Measurements from ENCODE around the gene OBSL1.

OBSL1 gene

DNA sequence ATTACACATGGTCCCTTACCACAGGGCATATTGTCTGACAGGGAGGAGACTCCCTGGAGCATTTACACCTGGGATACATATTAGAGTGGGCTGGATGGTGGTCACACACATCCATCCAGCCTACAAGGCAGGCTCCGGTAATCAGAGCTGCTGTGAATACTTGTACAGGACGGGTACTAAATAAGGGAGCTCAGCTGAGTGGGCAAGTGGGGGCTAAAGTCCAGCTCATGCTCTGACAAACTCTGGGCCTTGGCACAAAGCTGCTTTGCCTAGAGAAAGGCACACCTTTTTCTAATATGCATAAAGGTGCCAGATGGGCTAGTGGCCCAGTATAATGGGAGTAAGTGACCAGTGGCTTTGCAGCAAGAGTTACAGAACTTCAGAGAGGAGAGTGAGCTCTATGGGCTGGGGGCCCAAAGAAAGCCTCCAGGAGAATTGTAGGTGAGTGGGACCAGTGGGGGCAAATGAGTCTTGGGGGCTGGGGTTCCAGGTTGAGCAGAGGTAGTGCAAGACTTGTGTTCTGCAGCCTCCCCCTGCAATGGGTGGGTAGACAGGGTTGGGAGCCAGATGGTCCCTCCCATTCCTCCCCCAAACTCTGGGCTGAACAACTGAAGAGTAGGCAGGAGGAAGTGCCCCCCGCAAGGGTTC is 25.9 kb downstream of the OBSL1 start:
- Histone ChIP-seq H3K27me3 (no peaks in the 10 kb centered on the region), H3K4me1 (no peaks in the 10 kb centered on the region), H3K9me3 (no peaks in the 10 kb centered on the region), H3K36me3 (peaks cover 18% of the 10 kb centered on the region), H3K4me3 (ENCODE audit: low read depth, low read length) (peak overlapping the region; percentile 90)
- TF ChIP-seq, protein P1, sequence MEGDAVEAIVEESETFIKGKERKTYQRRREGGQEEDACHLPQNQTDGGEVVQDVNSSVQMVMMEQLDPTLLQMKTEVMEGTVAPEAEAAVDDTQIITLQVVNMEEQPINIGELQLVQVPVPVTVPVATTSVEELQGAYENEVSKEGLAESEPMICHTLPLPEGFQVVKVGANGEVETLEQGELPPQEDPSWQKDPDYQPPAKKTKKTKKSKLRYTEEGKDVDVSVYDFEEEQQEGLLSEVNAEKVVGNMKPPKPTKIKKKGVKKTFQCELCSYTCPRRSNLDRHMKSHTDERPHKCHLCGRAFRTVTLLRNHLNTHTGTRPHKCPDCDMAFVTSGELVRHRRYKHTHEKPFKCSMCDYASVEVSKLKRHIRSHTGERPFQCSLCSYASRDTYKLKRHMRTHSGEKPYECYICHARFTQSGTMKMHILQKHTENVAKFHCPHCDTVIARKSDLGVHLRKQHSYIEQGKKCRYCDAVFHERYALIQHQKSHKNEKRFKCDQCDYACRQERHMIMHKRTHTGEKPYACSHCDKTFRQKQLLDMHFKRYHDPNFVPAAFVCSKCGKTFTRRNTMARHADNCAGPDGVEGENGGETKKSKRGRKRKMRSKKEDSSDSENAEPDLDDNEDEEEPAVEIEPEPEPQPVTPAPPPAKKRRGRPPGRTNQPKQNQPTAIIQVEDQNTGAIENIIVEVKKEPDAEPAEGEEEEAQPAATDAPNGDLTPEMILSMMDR (IDR thresholded peaks at IDR 0.05; ENCODE audit: low read depth, low read length), result no peak
- DNase-seq, result no peak

DNA sequence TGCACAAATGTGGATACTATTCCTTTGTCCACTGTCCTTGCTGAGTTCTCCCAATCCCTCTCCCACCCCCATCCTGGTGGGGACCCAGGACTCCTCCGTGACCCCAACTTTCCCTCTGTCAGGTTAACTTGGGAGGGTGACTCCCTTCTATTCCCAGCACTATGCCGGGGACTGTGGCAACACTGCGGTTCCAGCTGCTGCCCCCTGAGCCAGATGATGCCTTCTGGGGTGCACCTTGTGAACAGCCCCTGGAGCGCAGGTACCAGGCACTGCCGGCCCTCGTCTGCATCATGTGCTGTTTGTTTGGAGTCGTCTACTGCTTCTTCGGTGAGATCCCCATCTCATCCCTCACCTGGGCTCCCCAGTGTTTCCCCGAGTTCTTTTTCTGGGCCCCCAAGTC is 26.8 kb downstream of the OBSL1 start:
- Histone ChIP-seq H3K9me3 (no peaks in the 10 kb centered on the region), H3K27me3 (no peaks in the 10 kb centered on the region), H3K4me1 (no peaks in the 10 kb centered on the region), H3K36me3 (peaks cover 18% of the 10 kb centered on the region), H3K4me3 (ENCODE audit: low read depth, low read length) (peak overlapping the region; percentile 90)
- TF ChIP-seq, protein P1 (IDR thresholded peaks at IDR 0.05; ENCODE audit: low read depth, low read length), result no peak
- no peak for DNase-seq

DNA sequence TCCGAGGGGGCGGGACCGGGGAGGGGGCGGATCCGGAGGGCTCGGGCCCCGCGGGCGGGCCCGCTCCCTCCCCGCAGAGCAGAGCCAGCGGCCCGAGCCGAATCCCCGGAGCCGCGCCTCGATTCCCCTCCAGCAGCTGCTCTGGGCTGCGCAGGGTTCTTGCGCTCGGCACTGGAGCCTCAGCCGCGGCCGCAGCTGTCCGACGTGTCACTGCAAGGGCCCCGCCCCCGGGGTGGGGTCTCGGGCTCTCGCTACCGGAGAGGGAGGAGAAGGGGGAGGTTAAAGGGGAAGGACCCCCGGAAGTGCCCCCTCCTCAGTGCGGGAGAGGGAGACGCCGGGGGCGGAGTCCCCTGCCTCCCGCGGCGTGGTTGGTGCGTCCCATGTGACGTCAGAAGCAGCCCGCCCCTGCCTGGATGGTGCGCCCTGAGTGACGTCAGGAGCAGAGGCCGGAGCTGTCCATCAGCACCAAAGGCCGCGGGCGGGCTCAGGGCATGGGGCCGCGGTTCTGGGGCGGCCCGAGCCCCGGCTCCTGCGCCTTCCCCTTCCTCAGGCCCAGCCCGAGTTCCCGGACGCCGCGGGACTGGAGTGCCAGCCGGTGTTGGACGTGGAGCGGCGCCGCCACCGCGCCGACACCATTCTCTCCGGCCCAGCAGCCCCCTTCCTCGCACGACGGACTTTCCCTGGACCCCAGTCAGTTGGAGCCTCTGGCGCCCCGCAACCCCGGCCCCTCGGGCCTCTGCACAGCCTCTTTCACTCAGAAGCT is 27.6 kb downstream of the OBSL1 start, which contains the start of the genes CHPF and TMEM198:
Gene CHPF (minus strand): TSS at position 214 of the 763 bp plus-strand sequence. CDS start 271 bp downstream, outside the sequence.
Gene TMEM198 (plus strand): TSS at position 433 of the 763 bp plus-strand sequence. CDS start 700 bp downstream, outside the sequence.
- Histone ChIP-seq H3K36me3 (peaks cover 26% of the 10 kb centered on the region), H3K27me3 (no peaks in the 10 kb centered on the region), H3K4me1 (no peaks in the 10 kb centered on the region; the same call in 1 of the 2 replicates), H3K9me3 (no peaks in the 10 kb centered on the region), H3K4me3 (ENCODE audit: low read depth, low read length) (peak within 1 kb of the TSS; percentile 90)
- TF ChIP-seq, protein P1 (IDR thresholded peaks at IDR 0.05; ENCODE audit: low read depth, low read length), result no peak
- peak; percentile 100 for DNase-seq

DNA sequence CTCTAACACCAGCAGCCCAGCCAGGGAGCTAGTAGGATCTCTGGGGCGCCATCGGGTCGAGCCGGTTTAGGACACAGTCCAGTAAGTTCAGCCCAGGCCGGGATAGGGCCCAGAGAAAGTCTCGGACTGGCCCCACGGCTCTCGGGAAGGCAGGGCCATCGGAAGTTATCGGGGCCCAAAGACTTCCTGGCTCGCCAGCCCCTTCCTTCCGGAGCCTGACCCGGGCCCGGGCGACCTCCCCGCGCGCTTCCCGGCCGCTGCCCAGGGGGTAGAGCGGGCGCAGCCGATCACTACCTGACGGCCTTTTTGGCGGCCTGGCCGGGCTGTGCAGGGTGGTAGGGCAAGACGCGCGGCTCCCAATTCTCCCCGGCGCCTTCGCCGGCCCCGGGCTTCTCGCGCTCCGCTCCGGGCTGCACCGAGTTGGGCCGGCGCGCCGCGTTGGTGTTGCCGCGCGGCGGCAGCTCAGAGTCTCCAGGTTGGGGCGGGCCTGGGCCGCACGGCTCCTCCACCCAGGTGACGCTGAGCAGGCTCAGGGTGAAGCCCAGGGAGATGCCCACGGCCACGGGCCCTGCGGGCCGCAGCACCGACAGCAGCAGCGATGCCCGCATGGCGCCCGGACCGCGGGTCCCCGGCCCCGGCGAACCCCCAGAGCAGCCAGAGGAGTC is 28.3 kb downstream of the OBSL1 start:
- H3K27me3 ChIP-seq, result no peaks in the 10 kb centered on the region
- H3K36me3 ChIP-seq, result peaks cover 26% of the 10 kb centered on the region
- H3K4me1 ChIP-seq, result no peaks in the 10 kb centered on the region; the same call in 1 of the 2 replicates
- TF ChIP-seq, protein P1 (IDR thresholded peaks at IDR 0.05; ENCODE audit: low read depth, low read length), result no peak
- H3K9me3 ChIP-seq, result no peaks in the 10 kb centered on the region
- no peak for DNase-seq
- H3K4me3 ChIP-seq (ENCODE audit: low read depth, low read length), result peak overlapping the region; percentile 90

DNA sequence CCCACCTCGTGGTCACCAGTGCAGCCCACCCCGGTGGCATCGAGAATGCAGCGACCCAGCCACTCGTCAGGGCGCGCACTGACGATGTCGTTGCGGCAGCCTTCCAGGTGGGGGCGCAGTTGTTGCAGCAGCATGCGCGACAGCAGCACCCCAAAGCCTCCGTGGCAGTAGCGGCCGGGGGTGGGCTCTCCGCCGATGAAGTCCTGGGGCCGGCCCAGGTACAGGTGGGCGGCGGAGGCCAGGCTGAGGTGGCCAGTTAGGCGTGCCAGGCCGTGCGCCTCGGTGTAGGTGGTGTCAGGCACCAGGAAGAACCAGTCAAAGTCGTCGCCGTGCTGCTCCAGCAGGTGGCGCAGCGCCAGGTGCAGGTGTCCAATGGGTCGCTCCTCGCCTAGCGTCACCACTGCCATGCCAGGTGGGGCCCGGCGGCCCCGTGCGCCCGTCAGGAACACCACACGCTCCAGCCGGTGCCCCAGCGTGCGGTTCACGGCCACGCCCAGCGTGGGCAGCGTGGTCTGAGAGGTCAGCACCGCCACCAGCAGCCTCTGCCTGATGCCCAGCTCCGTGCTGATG is 29.6 kb downstream of the OBSL1 start:
- H3K4me1 ChIP-seq, result no peaks in the 10 kb centered on the region; the same call in 1 of the 2 replicates
- peak; percentile 86 for DNase-seq
- no peaks in the 10 kb centered on the region for H3K27me3 ChIP-seq
- H3K4me3 ChIP-seq (ENCODE audit: low read depth, low read length), result peak overlapping the region; percentile 90
- H3K9me3 ChIP-seq, result no peaks in the 10 kb centered on the region
- TF ChIP-seq, protein P1 (IDR thresholded peaks at IDR 0.05; ENCODE audit: low read depth, low read length), result peak; percentile 94
- peaks cover 26% of the 10 kb centered on the region for H3K36me3 ChIP-seq
